ENCODE data around the gene NPTN.

DNA sequence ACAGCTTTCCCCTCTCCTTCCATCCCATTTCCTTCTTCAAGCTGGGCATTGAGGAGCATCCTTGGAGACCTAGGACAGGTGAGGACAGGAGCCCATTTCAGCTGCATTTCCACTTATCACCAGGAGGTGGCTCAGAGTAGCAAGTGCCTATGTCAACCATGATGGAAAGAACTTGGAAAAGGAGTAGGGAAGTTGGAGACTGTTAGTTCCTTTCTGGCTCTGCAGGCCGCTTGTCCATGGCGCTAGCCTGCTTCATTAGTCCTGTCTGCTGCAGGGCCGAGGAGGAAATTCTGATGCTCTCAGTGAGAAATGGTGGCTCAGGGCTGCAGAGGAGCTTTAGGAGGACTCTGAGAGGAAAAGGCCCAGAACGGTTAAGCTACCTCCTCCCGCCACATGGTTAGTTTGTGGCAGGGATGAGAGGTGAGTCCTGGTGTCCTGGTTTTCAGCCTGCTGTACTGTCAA lies 44.0 kb upstream of the NPTN start:
- TF ChIP-seq, protein P1, sequence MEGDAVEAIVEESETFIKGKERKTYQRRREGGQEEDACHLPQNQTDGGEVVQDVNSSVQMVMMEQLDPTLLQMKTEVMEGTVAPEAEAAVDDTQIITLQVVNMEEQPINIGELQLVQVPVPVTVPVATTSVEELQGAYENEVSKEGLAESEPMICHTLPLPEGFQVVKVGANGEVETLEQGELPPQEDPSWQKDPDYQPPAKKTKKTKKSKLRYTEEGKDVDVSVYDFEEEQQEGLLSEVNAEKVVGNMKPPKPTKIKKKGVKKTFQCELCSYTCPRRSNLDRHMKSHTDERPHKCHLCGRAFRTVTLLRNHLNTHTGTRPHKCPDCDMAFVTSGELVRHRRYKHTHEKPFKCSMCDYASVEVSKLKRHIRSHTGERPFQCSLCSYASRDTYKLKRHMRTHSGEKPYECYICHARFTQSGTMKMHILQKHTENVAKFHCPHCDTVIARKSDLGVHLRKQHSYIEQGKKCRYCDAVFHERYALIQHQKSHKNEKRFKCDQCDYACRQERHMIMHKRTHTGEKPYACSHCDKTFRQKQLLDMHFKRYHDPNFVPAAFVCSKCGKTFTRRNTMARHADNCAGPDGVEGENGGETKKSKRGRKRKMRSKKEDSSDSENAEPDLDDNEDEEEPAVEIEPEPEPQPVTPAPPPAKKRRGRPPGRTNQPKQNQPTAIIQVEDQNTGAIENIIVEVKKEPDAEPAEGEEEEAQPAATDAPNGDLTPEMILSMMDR (conservative IDR thresholded peaks at IDR 0.05 in 1 of 2, IDR thresholded peaks at IDR 0.05 in 1 of 2; ENCODE audit: low read depth in 1 of 2, low read length in 2 of 2), result peak; percentile 89 to 96
- TF ChIP-seq EZH2 (IDR thresholded peaks at IDR 0.05; ENCODE audit: low read length, missing control alignments), result no peak
